Heart right ventricle (tissue), 16 donors: ENCODE results near the gene TEX29. TPM values are rescaled to one million over a fixed set of nuclear protein-coding genes. Genes with fewer than 3 reads are reported as not detected.

Experiments
- ATAC-seq, 8 donors: fragments of 200-7000 bp; cut with Tn5 transposase; one replicate each; pipeline ENCODE4 v1.9.1; 2020; ENCODE audit warnings: mild to moderate bottlenecking in 8 of 8, moderate library complexity in 8 of 8, moderate number of reproducible peaks in 1 of 8
- DNase-seq, 2 donors: peaks; one replicate each; pipeline ENCODE4 v3.0.0-alpha.2; 2020
- H3K27ac ChIP-seq, 10 donors: fragments of 200-600 bp; sonication (generic) in 2 of 10; one replicate each; pipeline versions ENCODE4 v1.5.0 to v1.8.0; 2020 to 2022; ENCODE audit warnings: mild to moderate bottlenecking in 3 of 10
- H3K27me3 ChIP-seq, 7 donors: fragments of 200-600 bp; one replicate each; pipeline ENCODE4 v1.8.0; 2021 to 2022; ENCODE audit warnings: mild to moderate bottlenecking in 2 of 7
- H3K36me3 ChIP-seq, 9 donors: fragments of 200-600 bp; sonication (generic) in 1 of 9; one replicate each; pipeline versions ENCODE4 v1.5.0 to v1.8.0; 2020 to 2022; ENCODE audit warnings: mild to moderate bottlenecking in 2 of 9
- H3K4me1 ChIP-seq, 9 donors: fragments of 200-600 bp; sonication (generic) in 1 of 9; one replicate each; pipeline versions ENCODE4 v1.5.0 to v1.8.0; 2020 to 2022; ENCODE audit warnings: mild to moderate bottlenecking in 4 of 9
- H3K4me3 ChIP-seq, 10 donors: fragments of 200-600 bp; sonication (generic) in 2 of 10; one replicate each; pipeline versions ENCODE4 v1.5.0 to v1.8.0; 2020 to 2022; ENCODE audit warnings: mild to moderate bottlenecking in 7 of 10, moderate library complexity in 2 of 10
- H3K9me3 ChIP-seq, 11 donors: fragments of 200-600 bp in 10 of 11; sonication (generic) in 2 of 11; one replicate each; pipeline versions ENCODE4 v1.5.0 to v1.8.0; 2013 to 2022; ENCODE audit warnings: mild to moderate bottlenecking in 2 of 11, control low read depth in 1 of 11, moderate library complexity in 1 of 11
- WGBS, 2 donors: extraction: QIAGEN DNeasy Blood & Tissue Kit; methylation state at CpG; one replicate each; pipeline ENCODE4 v1.1.7; 2013; ENCODE audit warnings: inconsistent platforms in 1 of 2; 5-methylcytosine and 5-hydroxymethylcytosine counted together
- intact Hi-C, 10 donors: fragments of 100-400 bp; cut with DNase I; formaldehyde crosslinking; loops; one replicate each; pipeline versions ENCODE4 v1.11.1 to v1.14.2; 2022
- polyA plus RNA-seq, 2 donors: library from polyadenylated mRNA; stranded (reverse); fragments of 200-250 nt; gene quantifications; one replicate each; pipeline ENCODE4 v1.2.3, GENCODE V29; 2013
- total RNA-seq, 10 donors: library from RNA; stranded (reverse); fragmentation: NEBNext Ultra II Directional in 3 of 10; extraction: Animal tissue kit (Norgen Biotek cat#: 25700) in 3 of 10; gene quantifications; one replicate each; pipeline versions ENCODE4 v1.2.1 to v1.2.4, GENCODE V29; 2021 to 2023
- TF ChIP-seq, protein P1 (sequence below), 9 donors: fragments of 200-600 bp; sonication (generic) in 2 of 9; IDR thresholded peaks; one replicate each; pipeline versions ENCODE4 v1.5.0 to v1.8.0; 2021 to 2022; ENCODE audit warnings: antibody characterized with exemption in 9 of 9, mild to moderate bottlenecking in 5 of 9, moderate library complexity in 1 of 9
- donor health status: Arrhythmogenic right ventricular cardiomyopathy.
- donor health status: ischemic (EF 13 %, LVEDD 7.1; RV severe dilation, severe dysfunction).
- donor health status: healthy with polysubstance abuse.
- donor health status: DM: no; HTN: yes; CAD: no.
- donor health status: DM: no; HTN: no; CAD: no.
- donor health status: ischemic (EF 25% LVEDD 6.9; RV normal size, moderate dysfunction).
- donor health status: ischemic (EF 25% LVEDD 5.7; RV mildly dilated, moderate dysfunction).
- donor health status: healthy.
- donor health status: DM: yes; HTN: yes; CAD: no.
- donor health status: Ischemic cardiomyopathy.
- donor health status: ischemic (EF 35%, LVEDD 5.7; RV mildly dilated, moderate dysfunction).
- donor health status: nonischemic (EF 11% LVEDD 7.7; RV severe dilation, severe dysfunction).
- donor health status: DM: yes; HTN: yes; CAD: no.
- donor health status: PGD.
- donor health status: ischemic (EF 29% LVEDD 5.4; RV normal size, mild dysfunction).
- donor health status: nonischemic (EF 23%, LVEDD 6.1; RV moderate dilation, normal function).

TEX29 gene
- total and polyA plus RNA-seq, 12 donors = 0.22 to 1.1 (median 0.42) TPM; not detected in 6

DNA sequence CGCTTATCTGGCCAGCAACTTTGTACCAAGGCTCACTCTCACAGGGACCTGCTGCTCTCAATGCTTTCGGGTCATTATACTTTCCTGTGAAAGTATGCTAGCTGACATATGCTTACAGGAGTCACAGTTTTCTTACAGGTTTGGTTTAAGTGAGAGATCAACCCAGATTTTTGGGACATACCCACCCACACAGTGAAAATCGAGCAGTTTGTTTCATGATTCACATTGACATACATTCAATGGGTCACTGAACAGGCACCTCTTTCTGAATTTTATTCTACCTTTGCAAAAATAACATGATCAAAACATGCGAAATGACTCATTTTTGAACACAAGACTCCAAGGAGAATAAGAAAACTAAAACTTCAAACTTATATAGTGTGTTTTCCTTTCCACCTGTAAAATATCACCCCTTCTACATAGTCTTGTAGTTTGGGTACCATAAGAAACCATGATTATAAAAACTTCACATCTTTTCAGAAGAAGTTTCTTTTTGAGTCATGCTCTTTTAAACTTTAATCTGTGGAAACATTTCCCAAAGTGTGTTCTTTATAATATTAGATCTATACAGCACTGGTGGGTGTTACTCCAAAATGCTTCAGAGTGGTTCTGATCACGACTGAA, 44.3 kb upstream of the TEX29 start:
- intact Hi-C loops = loop anchor here in 2 of 10 donors (5.0 kb wide), 2 partner anchors 34 to 124 kb away; no protein-coding TSS in a partner anchor
- DNase-seq (no peak), ATAC-seq (no peak)
- WGBS, 2 donors = 91% methylated on average over 5 of the region's 5 CpGs
- Histone ChIP-seq H3K4me1 (peaks cover 0 to 49% (median 30%) of the 10 kb centered on the region in 9 donors), H3K4me3 (no peak overlapping the region), H3K36me3 (peaks cover 0 to 97% (median 30%) of the 10 kb centered on the region in 9 donors), H3K9me3 (no peaks in the 10 kb centered on the region), H3K27ac (no peak overlapping the region), H3K27me3 (no peaks in the 10 kb centered on the region)
- TF ChIP-seq, protein P1, sequence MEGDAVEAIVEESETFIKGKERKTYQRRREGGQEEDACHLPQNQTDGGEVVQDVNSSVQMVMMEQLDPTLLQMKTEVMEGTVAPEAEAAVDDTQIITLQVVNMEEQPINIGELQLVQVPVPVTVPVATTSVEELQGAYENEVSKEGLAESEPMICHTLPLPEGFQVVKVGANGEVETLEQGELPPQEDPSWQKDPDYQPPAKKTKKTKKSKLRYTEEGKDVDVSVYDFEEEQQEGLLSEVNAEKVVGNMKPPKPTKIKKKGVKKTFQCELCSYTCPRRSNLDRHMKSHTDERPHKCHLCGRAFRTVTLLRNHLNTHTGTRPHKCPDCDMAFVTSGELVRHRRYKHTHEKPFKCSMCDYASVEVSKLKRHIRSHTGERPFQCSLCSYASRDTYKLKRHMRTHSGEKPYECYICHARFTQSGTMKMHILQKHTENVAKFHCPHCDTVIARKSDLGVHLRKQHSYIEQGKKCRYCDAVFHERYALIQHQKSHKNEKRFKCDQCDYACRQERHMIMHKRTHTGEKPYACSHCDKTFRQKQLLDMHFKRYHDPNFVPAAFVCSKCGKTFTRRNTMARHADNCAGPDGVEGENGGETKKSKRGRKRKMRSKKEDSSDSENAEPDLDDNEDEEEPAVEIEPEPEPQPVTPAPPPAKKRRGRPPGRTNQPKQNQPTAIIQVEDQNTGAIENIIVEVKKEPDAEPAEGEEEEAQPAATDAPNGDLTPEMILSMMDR (IDR thresholded peaks at IDR 0.05) = no peak

DNA sequence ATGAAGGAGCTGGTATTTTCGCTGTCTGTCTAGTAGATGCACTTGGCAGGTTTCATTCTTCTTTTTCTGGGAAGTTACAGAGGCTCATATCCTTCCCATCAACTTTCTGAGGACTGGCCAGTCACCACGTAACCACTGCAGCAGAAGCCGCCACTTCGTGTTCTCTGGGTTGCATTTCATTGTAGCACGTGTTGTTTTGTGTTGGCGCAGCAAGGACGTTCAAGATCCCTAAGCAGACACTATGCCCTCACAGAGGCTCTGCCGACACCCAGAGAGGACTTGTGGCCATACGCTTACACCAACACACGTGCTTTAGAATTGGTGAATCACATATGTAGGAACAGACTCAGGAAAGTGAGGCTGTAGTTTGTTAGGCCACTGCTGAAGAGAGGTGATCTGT, 42.2 kb upstream of the TEX29 start:
- Histone ChIP-seq H3K36me3 (peaks cover 0 to 93% (median 27%) of the 10 kb centered on the region in 9 donors), H3K27me3 (no peaks in the 10 kb centered on the region), H3K27ac (peak overlapping the region; percentile 48 to 94 (median 67)), H3K4me1 (peaks cover 15 to 59% (median 49%) of the 10 kb centered on the region in 9 donors), H3K9me3 (no peaks in the 10 kb centered on the region), H3K4me3 (no peak overlapping the region)
- peak in 6 of 8 donors; percentile 23 to 74 (median 53) for ATAC-seq
- TF ChIP-seq, protein P1 (IDR thresholded peaks at IDR 0.05) = no peak
- WGBS, 2 donors = 67 to 71% methylated on average over 10 of the region's 10 CpGs
- intact Hi-C loops = loop anchor here in 3 of 10 donors (2.0 to 5.0 kb wide), 3 partner anchors 31 to 126 kb away; no protein-coding TSS in a partner anchor
- no peak for DNase-seq

DNA sequence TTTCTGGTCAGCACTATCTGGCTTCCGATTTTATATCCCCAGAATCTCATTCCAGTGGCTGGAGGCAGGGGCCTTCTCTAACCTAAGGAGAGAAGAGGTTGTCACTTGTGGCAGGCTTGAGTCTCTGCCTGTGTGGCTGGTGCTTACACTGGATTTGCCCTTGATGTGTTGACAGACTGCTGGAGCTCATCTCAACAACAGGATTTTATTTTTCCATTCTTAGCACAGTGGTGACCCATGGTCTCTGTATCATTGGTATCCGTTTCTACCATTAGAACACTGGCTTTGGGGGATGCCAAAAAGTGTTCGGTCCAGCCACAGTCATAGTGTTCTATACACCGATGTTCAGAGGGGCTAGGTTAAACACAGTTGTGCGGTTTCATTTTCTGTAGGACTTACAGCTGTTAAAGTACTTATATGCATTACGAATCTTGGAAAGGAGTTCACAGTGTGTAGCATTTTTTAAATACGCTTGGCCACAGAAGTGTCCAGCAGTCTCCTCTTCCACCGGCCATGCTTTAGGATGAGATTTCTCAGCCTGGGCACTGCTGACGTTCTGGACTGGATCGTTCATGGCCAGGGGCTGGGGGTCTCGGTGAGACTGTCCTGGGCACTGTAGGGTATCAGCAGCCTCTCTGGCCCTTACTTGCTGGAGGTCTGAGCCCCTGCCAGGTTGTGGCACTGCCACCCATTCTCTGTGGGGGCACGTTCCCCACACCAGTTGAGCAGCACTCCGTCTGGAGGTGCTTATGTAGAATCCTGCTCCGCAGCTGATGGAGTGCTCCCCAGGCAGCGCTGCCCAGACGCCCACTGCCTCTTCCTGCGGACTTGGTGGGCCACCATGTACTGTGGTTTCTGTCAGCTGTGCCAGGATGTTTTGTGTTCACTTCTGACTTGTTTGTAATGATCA, 41.4 kb upstream of the TEX29 start:
- no peak for DNase-seq
- peak in 7 of 8 donors; percentile 43 to 81 (median 58) for ATAC-seq
- no peak overlapping the region for H3K4me3 ChIP-seq
- peaks cover 0 to 93% (median 29%) of the 10 kb centered on the region in 9 donors for H3K36me3 ChIP-seq
- H3K27me3 ChIP-seq = no peaks in the 10 kb centered on the region
- H3K9me3 ChIP-seq = no peaks in the 10 kb centered on the region
- 71 to 73% methylated on average over 17 of the region's 17 CpGs for WGBS, 2 donors
- TF ChIP-seq, protein P1 (IDR thresholded peaks at IDR 0.05) = no peak
- intact Hi-C loops = loop anchor here in 3 of 10 donors (2.0 to 5.0 kb wide), 3 partner anchors 32 to 127 kb away; no protein-coding TSS in a partner anchor
- peaks cover 15 to 61% (median 51%) of the 10 kb centered on the region in 9 donors for H3K4me1 ChIP-seq
- H3K27ac ChIP-seq = peak overlapping the region; percentile 48 to 94 (median 67)

DNA sequence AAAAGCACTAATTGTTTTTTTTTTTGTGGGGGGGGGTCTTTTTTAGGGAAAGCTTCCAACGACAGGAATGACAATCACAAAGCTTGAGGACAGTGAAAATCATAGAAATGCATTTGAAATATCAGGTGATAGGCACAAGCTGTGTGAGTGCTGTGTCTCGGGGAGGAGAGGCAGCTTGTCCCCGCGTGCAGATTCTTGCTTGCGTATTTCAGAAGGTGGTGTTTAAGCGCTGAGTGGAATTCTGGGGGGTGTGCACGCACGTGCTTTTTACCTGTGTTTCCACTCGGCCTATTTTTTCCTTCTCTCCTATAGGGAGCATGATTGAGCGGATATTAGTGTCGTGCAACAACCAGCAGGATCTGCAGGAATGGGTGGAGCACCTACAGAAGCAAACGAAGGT, 40.2 kb upstream of the TEX29 start:
- peak overlapping the region in 5 of 10 donors; percentile 64 to 94 (median 87) for H3K27ac ChIP-seq
- no peak overlapping the region for H3K4me3 ChIP-seq
- peaks cover 0 to 93% (median 39%) of the 10 kb centered on the region in 9 donors for H3K36me3 ChIP-seq
- no peaks in the 10 kb centered on the region for H3K27me3 ChIP-seq
- intact Hi-C loops = loop anchor here in 2 of 10 donors (2.0 to 10.0 kb wide), 2 partner anchors 55 to 213 kb away; no protein-coding TSS in a partner anchor
- TF ChIP-seq, protein P1 (IDR thresholded peaks at IDR 0.05) = no peak
- 78 to 80% methylated on average over 12 of the region's 12 CpGs for WGBS, 2 donors
- H3K9me3 ChIP-seq = no peaks in the 10 kb centered on the region
- H3K4me1 ChIP-seq = peaks cover 15 to 65% (median 51%) of the 10 kb centered on the region in 9 donors
- ATAC-seq = no peak
- DNase-seq = no peak
